ENCODE results near the gene LRCH1.

DNA sequence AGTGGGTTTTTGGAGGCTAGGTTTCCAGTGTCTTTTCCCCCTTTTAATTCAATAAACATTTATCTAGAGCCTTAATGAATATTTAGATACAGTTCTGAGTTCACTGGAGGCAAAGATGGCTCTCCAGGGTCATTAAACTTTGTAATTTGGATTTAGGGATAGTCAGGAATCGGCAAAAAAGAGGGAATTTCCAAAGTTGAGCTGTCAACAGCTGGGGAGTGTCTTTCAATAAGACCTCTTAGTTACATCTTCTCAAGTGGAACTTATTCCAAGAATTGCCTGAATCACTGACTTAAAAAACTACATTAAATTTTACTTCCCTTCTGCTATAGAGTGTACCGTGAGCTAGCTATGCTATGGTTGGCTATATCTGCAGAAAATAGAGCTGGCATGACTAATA, 2.0 kb downstream of the LRCH1 start:
- TF ChIP-seq, protein P1, sequence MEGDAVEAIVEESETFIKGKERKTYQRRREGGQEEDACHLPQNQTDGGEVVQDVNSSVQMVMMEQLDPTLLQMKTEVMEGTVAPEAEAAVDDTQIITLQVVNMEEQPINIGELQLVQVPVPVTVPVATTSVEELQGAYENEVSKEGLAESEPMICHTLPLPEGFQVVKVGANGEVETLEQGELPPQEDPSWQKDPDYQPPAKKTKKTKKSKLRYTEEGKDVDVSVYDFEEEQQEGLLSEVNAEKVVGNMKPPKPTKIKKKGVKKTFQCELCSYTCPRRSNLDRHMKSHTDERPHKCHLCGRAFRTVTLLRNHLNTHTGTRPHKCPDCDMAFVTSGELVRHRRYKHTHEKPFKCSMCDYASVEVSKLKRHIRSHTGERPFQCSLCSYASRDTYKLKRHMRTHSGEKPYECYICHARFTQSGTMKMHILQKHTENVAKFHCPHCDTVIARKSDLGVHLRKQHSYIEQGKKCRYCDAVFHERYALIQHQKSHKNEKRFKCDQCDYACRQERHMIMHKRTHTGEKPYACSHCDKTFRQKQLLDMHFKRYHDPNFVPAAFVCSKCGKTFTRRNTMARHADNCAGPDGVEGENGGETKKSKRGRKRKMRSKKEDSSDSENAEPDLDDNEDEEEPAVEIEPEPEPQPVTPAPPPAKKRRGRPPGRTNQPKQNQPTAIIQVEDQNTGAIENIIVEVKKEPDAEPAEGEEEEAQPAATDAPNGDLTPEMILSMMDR (IDR thresholded peaks at IDR 0.05), result no peak
- TF ChIP-seq POLR2A (IDR thresholded peaks at IDR 0.05), result no peak
- no peak for TF ChIP-seq POLR2AphosphoS5 (IDR thresholded peaks at IDR 0.05)

Data from transverse colon (tissue), 4 donors.